Peyer's patch (tissue), 4 donors: ENCODE measurements around the gene PCNX1. TPM values are rescaled to one million over a fixed set of nuclear protein-coding genes. Genes with fewer than 3 reads are reported as not detected.

ENCODE experiments used
- DNase-seq, 3 donors: peaks; one replicate each; pipeline ENCODE4 v3.0.0-alpha.2; 2017 to 2019
- H3K27ac ChIP-seq, 4 donors: fragments of 200-600 bp; sonication (generic); one replicate each; pipeline ENCODE4 v1.5.1; 2016 to 2019
- H3K27me3 ChIP-seq, 2 donors: fragments of 200-600 bp; sonication (generic); one replicate each; pipeline ENCODE4 v1.5.1; 2019
- H3K36me3 ChIP-seq, 3 donors: fragments of 200-600 bp; sonication (generic); one replicate each; pipeline ENCODE4 v1.5.1; 2016 to 2019
- H3K4me1 ChIP-seq, 4 donors: fragments of 200-600 bp; sonication (generic); one replicate each; pipeline ENCODE4 v1.5.1; 2016 to 2019
- H3K4me3 ChIP-seq, 4 donors: fragments of 200-600 bp; sonication (generic); 1 replicate in 3 of 4; 2 replicates in 1 of 4; pipeline ENCODE4 v1.5.1; 2016 to 2019; ENCODE audit warnings: mild to moderate bottlenecking in 1 of 4
- H3K9me3 ChIP-seq, 4 donors: fragments of 200-600 bp; sonication (generic); one replicate each; pipeline ENCODE4 v1.5.1; 2016 to 2019; ENCODE audit warnings: mild to moderate bottlenecking in 1 of 4
- CTCF ChIP-seq, 6 experiments: fragments of 450-650 bp in 4 of 6; fragments of 200-600 bp in 2 of 6; sonication (generic) in 1 of 6; IDR thresholded peaks; one replicate each; pipeline ENCODE4 v1.5.1; 2017 to 2019; ENCODE audit warnings: antibody characterized with exemption in 6 of 6, mild to moderate bottlenecking in 3 of 6, moderate library complexity in 1 of 6
- POLR2A ChIP-seq, 2 donors: fragments of 450-650 bp; IDR thresholded peaks; one replicate each; pipeline ENCODE4 v1.5.1; 2017; ENCODE audit warnings: antibody characterized with exemption in 2 of 2, mild to moderate bottlenecking in 2 of 2, moderate library complexity in 2 of 2
- total RNA-seq, 4 donors: library from RNA; depleted of rRNA; stranded (reverse); fragments of >200 nt; gene quantifications; one replicate each; pipeline ENCODE4 v1.1.0, GENCODE V29; 2016

PCNX1 gene
- total RNA-seq, 4 donors from 2014 or later = 62.7 to 136 (median 90.5) TPM

- Histone ChIP-seq H3K27ac (no peak overlapping the region), H3K4me1 (peaks cover 0 to 21% (median 0%) of the 10 kb centered on the region in 4 donors), H3K4me3 (no peak overlapping the region), H3K9me3 (no peaks in the 10 kb centered on the region), H3K27me3 (no peaks in the 10 kb centered on the region), H3K36me3 (no peaks in the 10 kb centered on the region)
- DNase-seq = no peak
- TF ChIP-seq CTCF (IDR thresholded peaks at IDR 0.05) = no peak
- TF ChIP-seq POLR2A (IDR thresholded peaks at IDR 0.05) = no peak
Measured at GRCh38 chr14:70904373-70904772, 2.9 kb upstream of the PCNX1 start.

- Histone ChIP-seq H3K4me3 (no peak overlapping the region), H3K27me3 (no peaks in the 10 kb centered on the region), H3K27ac (peak overlapping the region in 3 of 4 donors; percentile 46 to 95 (median 53)), H3K9me3 (no peaks in the 10 kb centered on the region), H3K4me1 (peaks cover 0 to 26% (median 0%) of the 10 kb centered on the region in 4 donors), H3K36me3 (no peaks in the 10 kb centered on the region)
- DNase-seq = peak in 1 of 3 donors; percentile 58
- TF ChIP-seq POLR2A (IDR thresholded peaks at IDR 0.05) (no peak), CTCF (IDR thresholded peaks at IDR 0.05) (no peak)
Measured at GRCh38 chr14:70905301-70905700, 2.0 kb upstream of the PCNX1 start.

GRCh38 chr14:70906793-70907175, 475 bp upstream of the PCNX1 start:
- no peaks in the 10 kb centered on the region for H3K9me3 ChIP-seq
- no peak for TF ChIP-seq CTCF (IDR thresholded peaks at IDR 0.05)
- no peak for TF ChIP-seq POLR2A (IDR thresholded peaks at IDR 0.05)
- peaks cover 0 to 41% (median 0%) of the 10 kb centered on the region in 4 donors for H3K4me1 ChIP-seq
- H3K27me3 ChIP-seq = no peaks in the 10 kb centered on the region
- H3K36me3 ChIP-seq = no peaks in the 10 kb centered on the region
- H3K27ac ChIP-seq = peak overlapping the region; percentile 86 to 99 (median 96)
- no peak for DNase-seq
- H3K4me3 ChIP-seq = peak overlapping the region; percentile 72 to 95 (median 88)

GRCh38 chr14:70907996-70908934, 1.0 kb downstream of the PCNX1 start:
- peak; percentile 62 to 83 (median 70) for DNase-seq
- TF ChIP-seq POLR2A (IDR thresholded peaks at IDR 0.05) = no peak
- peak in 1 of 6 experiments; percentile 3 for TF ChIP-seq CTCF (IDR thresholded peaks at IDR 0.05)
- H3K27me3 ChIP-seq = no peaks in the 10 kb centered on the region
- H3K27ac ChIP-seq = peak overlapping the region; percentile 86 to 99 (median 96)
- peak overlapping the region; percentile 72 to 95 (median 88) for H3K4me3 ChIP-seq
- H3K36me3 ChIP-seq = no peaks in the 10 kb centered on the region
- H3K9me3 ChIP-seq = no peaks in the 10 kb centered on the region
- peaks cover 0 to 54% (median 0%) of the 10 kb centered on the region in 4 donors for H3K4me1 ChIP-seq

GRCh38 chr14:70908935-70909641, 1.8 kb downstream of the PCNX1 start:
- peaks cover 0 to 54% (median 0%) of the 10 kb centered on the region in 4 donors for H3K4me1 ChIP-seq
- no peaks in the 10 kb centered on the region for H3K9me3 ChIP-seq
- no peak for TF ChIP-seq POLR2A (IDR thresholded peaks at IDR 0.05)
- no peak for TF ChIP-seq CTCF (IDR thresholded peaks at IDR 0.05)
- H3K27ac ChIP-seq = peak overlapping the region; percentile 86 to 99 (median 96)
- H3K36me3 ChIP-seq = no peaks in the 10 kb centered on the region
- no peaks in the 10 kb centered on the region for H3K27me3 ChIP-seq
- peak overlapping the region; percentile 72 to 95 (median 88) for H3K4me3 ChIP-seq
- DNase-seq = no peak
